Middle frontal gyrus (tissue), 1 donor: ENCODE data around the gene NRXN3.

Experiments
- DNase-seq: peaks from one replicate; pipeline ENCODE4 v3.0.0-alpha.2; 2015; ENCODE audit warnings: low spot score; ENCODE audit errors: extremely low spot score

NRXN3 gene

GRCh38 chr14:78319887-78320635, 149.9 kb downstream of the NRXN3 start:
- DNase-seq: no peak

GRCh38 chr14:78324353-78324752, 154.2 kb downstream of the NRXN3 start:
- DNase-seq: no peak

GRCh38 chr14:78325911-78326310, 155.7 kb downstream of the NRXN3 start:
- DNase-seq: no peak

- DNase-seq: no peak
These were observed 157.5 kb downstream of the NRXN3 start for GRCh38 chr14:78327426-78328221.

GRCh38 chr14:78329371-78329770, 159.2 kb downstream of the NRXN3 start:
- DNase-seq: no peak

GRCh38 chr14:78335531-78335930, 165.4 kb downstream of the NRXN3 start:
- no peak for DNase-seq

GRCh38 chr14:78340250-78340649, 170.1 kb downstream of the NRXN3 start:
- DNase-seq: no peak

- no peak for DNase-seq
These were observed 171.7 kb downstream of the NRXN3 start for GRCh38 chr14:78341827-78342389.

- no peak for DNase-seq
These were observed 172.7 kb downstream of the NRXN3 start for GRCh38 chr14:78342879-78343278.

- DNase-seq: no peak
These were observed 174.1 kb downstream of the NRXN3 start for GRCh38 chr14:78344290-78344689.

- DNase-seq: no peak
These were observed 175.1 kb downstream of the NRXN3 start for GRCh38 chr14:78345131-78345744.

- no peak for DNase-seq
These were observed 176.6 kb downstream of the NRXN3 start for GRCh38 chr14:78346747-78347146.

- no peak for DNase-seq
These were observed 184.9 kb downstream of the NRXN3 start for GRCh38 chr14:78355109-78355508.

GRCh38 chr14:78356391-78356790, 186.2 kb downstream of the NRXN3 start:
- DNase-seq: peak; percentile 20

GRCh38 chr14:78358591-78358990, 188.4 kb downstream of the NRXN3 start:
- no peak for DNase-seq

- no peak for DNase-seq
These were observed 189.4 kb downstream of the NRXN3 start for GRCh38 chr14:78359581-78359980.

- no peak for DNase-seq
These were observed 192.8 kb downstream of the NRXN3 start for GRCh38 chr14:78363008-78363407.

GRCh38 chr14:78367355-78367754, 197.2 kb downstream of the NRXN3 start:
- DNase-seq: no peak

- DNase-seq: no peak
These were observed 212.9 kb downstream of the NRXN3 start for GRCh38 chr14:78383060-78383459.

GRCh38 chr14:78398216-78398615, 228.0 kb downstream of the NRXN3 start:
- no peak for DNase-seq

GRCh38 chr14:78399316-78399889, 229.2 kb downstream of the NRXN3 start:
- DNase-seq: no peak

GRCh38 chr14:78401866-78402265, 231.7 kb downstream of the NRXN3 start:
- no peak for DNase-seq
